PC-3 (cell line): ENCODE results near the gene MARCHF9.

ENCODE experiments used
- EZH2 ChIP-seq: fragments of 300-600 bp; sonication (generic); IDR thresholded peaks from one replicate; pipeline ENCODE4 v1.6.1; 2017; ENCODE audit warnings: antibody characterized with exemption, mild to moderate bottlenecking, low read length; ENCODE audit not compliant: unreplicated experiment
- TF ChIP-seq, protein P1 (sequence below): fragments of 300-600 bp; sonication (generic); conservative IDR thresholded peaks from 2 replicates; pipeline ENCODE4 v1.5.1; 2017; ENCODE audit warnings: antibody characterized with exemption, low read depth, mild to moderate bottlenecking, low read length

DNA sequence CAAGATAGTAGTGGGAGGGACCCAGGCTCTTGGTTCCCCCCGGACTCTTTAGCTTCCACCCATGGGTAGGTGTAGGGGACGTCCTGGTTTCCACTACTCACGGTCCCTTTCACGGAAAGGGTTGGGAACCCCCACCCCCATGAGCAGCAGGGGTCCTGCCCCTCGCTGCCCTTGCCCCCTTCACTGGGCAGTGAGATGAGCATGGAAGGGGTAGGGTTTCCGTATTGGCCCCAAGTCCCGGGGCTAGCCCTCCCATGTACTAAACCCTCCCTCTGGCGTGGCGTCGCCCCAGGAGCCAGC is 29.1 kb upstream of the MARCHF9 start:
- TF ChIP-seq, protein P1, sequence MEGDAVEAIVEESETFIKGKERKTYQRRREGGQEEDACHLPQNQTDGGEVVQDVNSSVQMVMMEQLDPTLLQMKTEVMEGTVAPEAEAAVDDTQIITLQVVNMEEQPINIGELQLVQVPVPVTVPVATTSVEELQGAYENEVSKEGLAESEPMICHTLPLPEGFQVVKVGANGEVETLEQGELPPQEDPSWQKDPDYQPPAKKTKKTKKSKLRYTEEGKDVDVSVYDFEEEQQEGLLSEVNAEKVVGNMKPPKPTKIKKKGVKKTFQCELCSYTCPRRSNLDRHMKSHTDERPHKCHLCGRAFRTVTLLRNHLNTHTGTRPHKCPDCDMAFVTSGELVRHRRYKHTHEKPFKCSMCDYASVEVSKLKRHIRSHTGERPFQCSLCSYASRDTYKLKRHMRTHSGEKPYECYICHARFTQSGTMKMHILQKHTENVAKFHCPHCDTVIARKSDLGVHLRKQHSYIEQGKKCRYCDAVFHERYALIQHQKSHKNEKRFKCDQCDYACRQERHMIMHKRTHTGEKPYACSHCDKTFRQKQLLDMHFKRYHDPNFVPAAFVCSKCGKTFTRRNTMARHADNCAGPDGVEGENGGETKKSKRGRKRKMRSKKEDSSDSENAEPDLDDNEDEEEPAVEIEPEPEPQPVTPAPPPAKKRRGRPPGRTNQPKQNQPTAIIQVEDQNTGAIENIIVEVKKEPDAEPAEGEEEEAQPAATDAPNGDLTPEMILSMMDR = no peak
- no peak for TF ChIP-seq EZH2
